B cell (primary cell): ENCODE measurements around the gene SRGAP2C.

ENCODE experiments used
- EZH2 ChIP-seq: IDR thresholded peaks from 2 replicates; pipeline ENCODE4 v1.6.1; 2012; ENCODE audit warnings: borderline replicate concordance, low read depth, mild to moderate bottlenecking, moderate library complexity, low read length; ENCODE audit not compliant: insufficient read depth, poor library complexity, severe bottlenecking
- TF ChIP-seq, protein P1 (sequence below): fragments of 200-600 bp; IDR thresholded peaks from one replicate; pipeline ENCODE4 v1.8.0; 2022; ENCODE audit warnings: antibody characterized with exemption, mild to moderate bottlenecking

DNA sequence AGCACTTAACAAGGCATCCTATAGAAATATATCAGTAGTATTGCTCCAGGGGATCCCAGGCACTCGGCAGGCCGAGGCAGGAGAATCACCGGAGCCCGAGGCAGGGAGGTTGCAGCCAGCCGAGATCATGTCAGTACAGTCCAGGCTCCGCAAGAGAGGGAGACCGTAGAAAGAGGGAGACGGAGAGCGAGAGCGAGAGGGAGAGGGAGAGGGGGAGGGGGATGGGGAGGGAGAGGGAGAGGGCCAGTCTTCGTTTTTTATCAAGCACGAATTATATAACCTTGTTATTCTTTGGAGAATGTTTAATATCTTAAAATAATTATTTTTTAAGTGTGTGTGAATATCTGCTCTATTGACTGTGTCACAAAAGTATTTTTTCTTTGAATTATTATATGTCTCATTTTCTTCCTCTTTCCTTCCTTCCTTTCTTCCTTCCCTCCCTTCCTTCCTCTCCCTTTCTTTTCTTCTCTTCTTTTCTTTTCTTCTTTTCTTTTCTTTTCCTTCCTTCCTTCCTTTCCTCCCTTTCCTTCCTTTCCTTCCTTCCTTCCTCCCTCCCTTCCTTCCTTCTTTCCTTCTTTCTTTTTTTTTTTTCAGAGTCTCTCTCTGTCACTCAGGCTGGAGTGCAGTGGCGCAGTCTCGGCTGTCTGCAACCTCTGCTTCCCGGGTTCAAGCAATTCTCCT is 233.7 kb downstream of the SRGAP2C start:
- no peak for TF ChIP-seq EZH2
- TF ChIP-seq, protein P1, sequence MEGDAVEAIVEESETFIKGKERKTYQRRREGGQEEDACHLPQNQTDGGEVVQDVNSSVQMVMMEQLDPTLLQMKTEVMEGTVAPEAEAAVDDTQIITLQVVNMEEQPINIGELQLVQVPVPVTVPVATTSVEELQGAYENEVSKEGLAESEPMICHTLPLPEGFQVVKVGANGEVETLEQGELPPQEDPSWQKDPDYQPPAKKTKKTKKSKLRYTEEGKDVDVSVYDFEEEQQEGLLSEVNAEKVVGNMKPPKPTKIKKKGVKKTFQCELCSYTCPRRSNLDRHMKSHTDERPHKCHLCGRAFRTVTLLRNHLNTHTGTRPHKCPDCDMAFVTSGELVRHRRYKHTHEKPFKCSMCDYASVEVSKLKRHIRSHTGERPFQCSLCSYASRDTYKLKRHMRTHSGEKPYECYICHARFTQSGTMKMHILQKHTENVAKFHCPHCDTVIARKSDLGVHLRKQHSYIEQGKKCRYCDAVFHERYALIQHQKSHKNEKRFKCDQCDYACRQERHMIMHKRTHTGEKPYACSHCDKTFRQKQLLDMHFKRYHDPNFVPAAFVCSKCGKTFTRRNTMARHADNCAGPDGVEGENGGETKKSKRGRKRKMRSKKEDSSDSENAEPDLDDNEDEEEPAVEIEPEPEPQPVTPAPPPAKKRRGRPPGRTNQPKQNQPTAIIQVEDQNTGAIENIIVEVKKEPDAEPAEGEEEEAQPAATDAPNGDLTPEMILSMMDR: peak; percentile 16
